Testis (tissue), 2 donors: ENCODE results near the gene MYLK4.

Experiments used
- POLR2A ChIP-seq: fragments of 450-650 bp; IDR thresholded peaks from one replicate; pipeline ENCODE4 v1.6.1; 2017; ENCODE audit warnings: antibody characterized with exemption, mild to moderate bottlenecking, moderate library complexity
- TF ChIP-seq, protein P1 (sequence below), 3 experiments: fragments of 450-650 bp in 2 of 3; fragments of 200-600 bp in 1 of 3; sonication (generic) in 1 of 3; IDR thresholded peaks; one replicate each; pipeline ENCODE4 v1.5.1; 2016 to 2019; ENCODE audit warnings: antibody characterized with exemption in 3 of 3, mild to moderate bottlenecking in 2 of 3, moderate library complexity in 1 of 3

GRCh38 chr6:2797564-2798031, 46.9 kb upstream of the MYLK4 start:
- TF ChIP-seq, protein P1, sequence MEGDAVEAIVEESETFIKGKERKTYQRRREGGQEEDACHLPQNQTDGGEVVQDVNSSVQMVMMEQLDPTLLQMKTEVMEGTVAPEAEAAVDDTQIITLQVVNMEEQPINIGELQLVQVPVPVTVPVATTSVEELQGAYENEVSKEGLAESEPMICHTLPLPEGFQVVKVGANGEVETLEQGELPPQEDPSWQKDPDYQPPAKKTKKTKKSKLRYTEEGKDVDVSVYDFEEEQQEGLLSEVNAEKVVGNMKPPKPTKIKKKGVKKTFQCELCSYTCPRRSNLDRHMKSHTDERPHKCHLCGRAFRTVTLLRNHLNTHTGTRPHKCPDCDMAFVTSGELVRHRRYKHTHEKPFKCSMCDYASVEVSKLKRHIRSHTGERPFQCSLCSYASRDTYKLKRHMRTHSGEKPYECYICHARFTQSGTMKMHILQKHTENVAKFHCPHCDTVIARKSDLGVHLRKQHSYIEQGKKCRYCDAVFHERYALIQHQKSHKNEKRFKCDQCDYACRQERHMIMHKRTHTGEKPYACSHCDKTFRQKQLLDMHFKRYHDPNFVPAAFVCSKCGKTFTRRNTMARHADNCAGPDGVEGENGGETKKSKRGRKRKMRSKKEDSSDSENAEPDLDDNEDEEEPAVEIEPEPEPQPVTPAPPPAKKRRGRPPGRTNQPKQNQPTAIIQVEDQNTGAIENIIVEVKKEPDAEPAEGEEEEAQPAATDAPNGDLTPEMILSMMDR (IDR thresholded peaks at IDR 0.05) = no peak
- no peak for TF ChIP-seq POLR2A
